ENCODE measurements around the gene TBC1D10A. TPM values are rescaled to one million over a fixed set of nuclear protein-coding genes. Genes with fewer than 3 reads are reported as not detected.

The TBC1D10A gene
- total RNA-seq, 1 donor from 2014 or later: 10.6 TPM

DNA sequence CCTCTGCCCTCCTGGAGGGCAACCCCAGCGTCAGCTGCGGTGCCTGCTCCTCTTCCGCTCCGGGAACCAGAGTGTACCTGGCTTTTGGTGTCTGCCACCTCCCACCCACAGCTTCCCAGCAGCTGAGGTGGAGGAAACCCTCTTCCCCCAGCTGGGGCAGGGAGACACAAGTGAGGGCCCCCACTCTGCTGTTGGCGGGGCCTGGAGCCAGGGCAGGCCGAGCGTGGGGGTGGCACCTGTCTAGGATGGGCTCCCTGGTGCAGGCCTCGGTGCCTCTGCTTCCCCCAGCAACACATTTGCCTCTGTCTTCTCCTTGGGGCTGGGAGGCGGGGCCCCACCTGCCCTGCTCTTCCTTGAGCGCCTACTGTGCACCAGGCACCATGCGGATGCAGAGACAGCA is 66.5 kb downstream of the TBC1D10A start:
- Mint-ChIP-seq H3K27me3 (peaks cover 33% of the 10 kb centered on the region), H3K4me1 (ENCODE audit: low read depth) (peaks cover 3% of the 10 kb centered on the region), H3K36me3 (ENCODE audit: insufficient read depth) (no peaks in the 10 kb centered on the region), H3K27ac (no peak overlapping the region), H3K4me3 (ENCODE audit: low read depth) (no peak overlapping the region), H3K9me3 (ENCODE audit: low read depth) (no peaks in the 10 kb centered on the region)
- TF ChIP-seq, protein P1, sequence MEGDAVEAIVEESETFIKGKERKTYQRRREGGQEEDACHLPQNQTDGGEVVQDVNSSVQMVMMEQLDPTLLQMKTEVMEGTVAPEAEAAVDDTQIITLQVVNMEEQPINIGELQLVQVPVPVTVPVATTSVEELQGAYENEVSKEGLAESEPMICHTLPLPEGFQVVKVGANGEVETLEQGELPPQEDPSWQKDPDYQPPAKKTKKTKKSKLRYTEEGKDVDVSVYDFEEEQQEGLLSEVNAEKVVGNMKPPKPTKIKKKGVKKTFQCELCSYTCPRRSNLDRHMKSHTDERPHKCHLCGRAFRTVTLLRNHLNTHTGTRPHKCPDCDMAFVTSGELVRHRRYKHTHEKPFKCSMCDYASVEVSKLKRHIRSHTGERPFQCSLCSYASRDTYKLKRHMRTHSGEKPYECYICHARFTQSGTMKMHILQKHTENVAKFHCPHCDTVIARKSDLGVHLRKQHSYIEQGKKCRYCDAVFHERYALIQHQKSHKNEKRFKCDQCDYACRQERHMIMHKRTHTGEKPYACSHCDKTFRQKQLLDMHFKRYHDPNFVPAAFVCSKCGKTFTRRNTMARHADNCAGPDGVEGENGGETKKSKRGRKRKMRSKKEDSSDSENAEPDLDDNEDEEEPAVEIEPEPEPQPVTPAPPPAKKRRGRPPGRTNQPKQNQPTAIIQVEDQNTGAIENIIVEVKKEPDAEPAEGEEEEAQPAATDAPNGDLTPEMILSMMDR (IDR thresholded peaks at IDR 0.05; ENCODE audit: unreplicated experiment): no peak
- DNase-seq (ENCODE audit: low spot score, unreplicated experiment): no peak

- no peak for DNase-seq (ENCODE audit: low spot score, unreplicated experiment)
- no peaks in the 10 kb centered on the region for H3K9me3 Mint-ChIP-seq (ENCODE audit: low read depth)
- no peaks in the 10 kb centered on the region for H3K36me3 Mint-ChIP-seq (ENCODE audit: insufficient read depth)
- TF ChIP-seq, protein P1 (IDR thresholded peaks at IDR 0.05; ENCODE audit: unreplicated experiment): no peak
- H3K27ac Mint-ChIP-seq: no peak overlapping the region
- peaks cover 16% of the 10 kb centered on the region for H3K27me3 Mint-ChIP-seq
- H3K4me3 Mint-ChIP-seq (ENCODE audit: low read depth): no peak overlapping the region
- H3K4me1 Mint-ChIP-seq (ENCODE audit: low read depth): peaks cover 7% of the 10 kb centered on the region
These were observed 72.4 kb downstream of the TBC1D10A start for GRCh38 chr22:30254314-30254713.

DNA sequence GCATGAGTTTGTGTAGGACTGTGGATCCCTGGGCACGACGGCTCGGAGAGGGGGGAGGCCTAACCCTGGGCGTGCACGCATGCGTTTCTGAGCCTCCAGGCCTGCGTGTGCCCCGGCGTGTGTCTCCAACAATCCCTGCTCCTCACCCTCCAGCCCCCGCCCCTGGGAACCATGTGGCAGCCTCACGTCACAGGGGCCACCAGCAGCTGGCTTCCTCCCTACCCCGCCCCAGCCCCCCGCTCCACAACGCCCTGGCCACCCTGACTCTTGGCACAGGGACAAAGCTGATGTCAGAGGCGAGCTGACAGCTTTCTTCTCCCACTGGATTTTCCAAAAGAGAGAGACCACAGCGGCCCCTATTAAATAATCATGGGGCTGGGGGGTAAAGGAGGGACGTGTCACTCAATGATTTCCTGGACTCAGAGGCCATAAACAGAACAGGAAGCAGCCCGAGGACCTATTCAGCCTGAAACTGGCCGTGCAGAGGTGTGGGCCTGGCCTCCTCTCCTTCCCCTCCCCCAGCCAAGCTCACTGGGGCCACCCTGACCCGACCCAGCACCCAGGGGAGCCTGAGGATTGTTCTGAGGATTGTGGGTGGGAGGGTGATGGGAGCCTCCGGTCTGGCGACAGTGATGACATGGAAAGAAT is 73.4 kb downstream of the TBC1D10A start:
- no peak for DNase-seq (ENCODE audit: low spot score, unreplicated experiment)
- no peaks in the 10 kb centered on the region for H3K9me3 Mint-ChIP-seq (ENCODE audit: low read depth)
- no peaks in the 10 kb centered on the region for H3K36me3 Mint-ChIP-seq (ENCODE audit: insufficient read depth)
- H3K27ac Mint-ChIP-seq: no peak overlapping the region
- TF ChIP-seq, protein P1 (IDR thresholded peaks at IDR 0.05; ENCODE audit: unreplicated experiment): no peak
- H3K4me1 Mint-ChIP-seq (ENCODE audit: low read depth): peaks cover 12% of the 10 kb centered on the region
- H3K4me3 Mint-ChIP-seq (ENCODE audit: low read depth): no peak overlapping the region
- peaks cover 19% of the 10 kb centered on the region for H3K27me3 Mint-ChIP-seq

- Mint-ChIP-seq H3K36me3 (ENCODE audit: insufficient read depth) (no peaks in the 10 kb centered on the region), H3K4me1 (ENCODE audit: low read depth) (peaks cover 13% of the 10 kb centered on the region), H3K4me3 (ENCODE audit: low read depth) (no peak overlapping the region), H3K27ac (no peak overlapping the region), H3K9me3 (ENCODE audit: low read depth) (no peaks in the 10 kb centered on the region), H3K27me3 (peaks cover 20% of the 10 kb centered on the region)
- DNase-seq (ENCODE audit: low spot score, unreplicated experiment): no peak
- TF ChIP-seq, protein P1 (IDR thresholded peaks at IDR 0.05; ENCODE audit: unreplicated experiment): no peak
These were observed 74.1 kb downstream of the TBC1D10A start for GRCh38 chr22:30252411-30253204.

DNA sequence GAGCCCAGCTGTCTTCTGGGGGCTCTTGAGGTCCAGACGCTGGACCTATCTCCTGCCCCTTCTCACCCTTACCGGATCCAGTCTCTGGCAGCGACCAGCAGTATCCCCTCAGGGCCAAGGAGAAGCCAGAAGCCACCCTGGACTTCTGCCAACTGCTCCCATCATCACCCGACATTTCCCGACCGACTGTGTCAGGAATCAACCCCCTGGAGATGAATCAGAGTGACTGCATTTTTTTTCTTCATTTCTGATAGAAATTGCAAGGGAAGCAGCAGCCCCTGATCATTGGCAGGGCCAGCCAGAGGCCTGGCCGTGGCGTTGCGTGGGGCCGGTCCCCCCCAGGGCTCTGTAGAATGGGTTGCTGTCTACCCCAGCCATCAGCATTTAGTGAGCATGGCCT is 75.0 kb downstream of the TBC1D10A start:
- DNase-seq (ENCODE audit: low spot score, unreplicated experiment): no peak
- Mint-ChIP-seq H3K27ac (no peak overlapping the region), H3K4me1 (ENCODE audit: low read depth) (peaks cover 13% of the 10 kb centered on the region), H3K4me3 (ENCODE audit: low read depth) (no peak overlapping the region), H3K36me3 (ENCODE audit: insufficient read depth) (no peaks in the 10 kb centered on the region), H3K27me3 (peaks cover 18% of the 10 kb centered on the region), H3K9me3 (ENCODE audit: low read depth) (no peaks in the 10 kb centered on the region)
- TF ChIP-seq, protein P1 (IDR thresholded peaks at IDR 0.05; ENCODE audit: unreplicated experiment): no peak
